CD4-positive, alpha-beta T cell (primary cell): ENCODE results near the gene CSNK2A1. TPM values are rescaled to one million over a fixed set of nuclear protein-coding genes. Genes with fewer than 3 reads are reported as not detected.

Experiments
- ATAC-seq: fragments of 200-7000 bp; cut with Tn5 transposase; one replicate; pipeline ENCODE4 v1.10.0; 2022; ENCODE audit warnings: mild to moderate bottlenecking; ENCODE audit not compliant: poor library complexity
- CTCF ChIA-PET: fragments of 350-600 bp; sonication (Branson Sonifier 250); formaldehyde crosslinking; loops from one replicate; lab custom pipeline; 2021; ENCODE audit warnings: antibody characterized with exemption, inconsistent platforms; lab: Charles Lee
- POLR2A ChIA-PET: fragments of 350-600 bp; sonication (Branson Sonifier 250); formaldehyde crosslinking; loops from one replicate; lab custom pipeline; 2021; ENCODE audit warnings: antibody characterized with exemption, inconsistent platforms; lab: Charles Lee
- DNase-seq, 14 experiments: peaks; one replicate each; pipeline ENCODE4 v3.0.0-alpha.2; 2013 to 2020; ENCODE audit warnings: mixed read lengths in 2 of 14
- H3K27ac ChIP-seq, 2 donors: one replicate each; pipeline versions ENCODE4 v1.5.1 to v1.7.0; 2013; ENCODE audit warnings: low read length in 2 of 2, low read depth in 1 of 2, mild to moderate bottlenecking in 1 of 2
- H3K27me3 ChIP-seq, 2 experiments: 1 replicate in 1 of 2; 2 replicates in 1 of 2; pipeline versions ENCODE4 v1.6.1 to v1.7.0; 2013; ENCODE audit warnings: low read length in 2 of 2, control low read depth in 1 of 2, mild to moderate bottlenecking in 1 of 2, moderate library complexity in 1 of 2; ENCODE audit not compliant: insufficient read depth in 2 of 2, control insufficient read depth in 1 of 2
- H3K36me3 ChIP-seq: one replicate; pipeline ENCODE4 v1.6.1; 2013; ENCODE audit warnings: low read length, control low read depth; ENCODE audit not compliant: insufficient read depth
- H3K4me1 ChIP-seq: one replicate; pipeline ENCODE4 v1.6.1; 2013; ENCODE audit warnings: low read length, control low read depth; ENCODE audit not compliant: insufficient read depth
- H3K4me3 ChIP-seq: one replicate; pipeline ENCODE4 v1.5.1; 2013; ENCODE audit warnings: mild to moderate bottlenecking, low read length, moderate library complexity
- H3K9me3 ChIP-seq, 2 experiments: 1 replicate in 1 of 2; 2 replicates in 1 of 2; pipeline versions ENCODE4 v1.6.1 to v1.7.0; 2013; ENCODE audit warnings: low read length in 2 of 2, mild to moderate bottlenecking in 2 of 2, control low read depth in 1 of 2, moderate library complexity in 1 of 2; ENCODE audit not compliant: control insufficient read depth in 1 of 2, insufficient read depth in 1 of 2
- H3K27ac Mint-ChIP-seq: one replicate; pipeline ENCODE4 v1.8.0; 2020; ENCODE audit warnings: mixed read lengths
- H3K27me3 Mint-ChIP-seq: one replicate; pipeline ENCODE4 v1.8.0; 2021; ENCODE audit warnings: mixed read lengths
- H3K36me3 Mint-ChIP-seq: one replicate; pipeline ENCODE4 v1.8.0; 2021; ENCODE audit warnings: low read depth, mixed read lengths
- H3K4me1 Mint-ChIP-seq: one replicate; pipeline ENCODE4 v1.8.0; 2021; ENCODE audit warnings: low read depth, mixed read lengths
- H3K4me3 Mint-ChIP-seq: one replicate; pipeline ENCODE4 v1.8.0; 2020; ENCODE audit warnings: mild to moderate bottlenecking, mixed read lengths
- H3K9me3 Mint-ChIP-seq: one replicate; pipeline ENCODE4 v1.8.0; 2020; ENCODE audit warnings: mixed read lengths
- CTCF ChIP-seq: fragments of 200-600 bp; IDR thresholded peaks from one replicate; pipeline ENCODE4 v1.8.0; 2022; ENCODE audit warnings: antibody characterized with exemption, mild to moderate bottlenecking
- intact Hi-C, 2 experiments: fragments of 100-400 bp; cut with DNase I in 1 of 2; cut with micrococcal nuclease in 1 of 2; formaldehyde crosslinking; loops; one replicate each; pipeline versions ENCODE4 v1.15.1 to v1.9.0; 2023 to 2025; cut with DNase I, micrococcal nuclease
- total RNA-seq, 174 experiments: library from RNA in 2 of 174; stranded (reverse) in 2 of 174; gene quantifications; one replicate each; pipeline ENCODE4 v1.2.3 and lab custom pipeline; 2021 to 2026

Gene CSNK2A1
- total RNA-seq, 2 experiments from 2014 or later = 55.5 to 56.9 TPM

- peaks cover 87% of the 10 kb centered on the region for H3K36me3 Mint-ChIP-seq
- Histone ChIP-seq H3K4me1 (no peaks in the 10 kb centered on the region), H3K27ac (no peak overlapping the region), H3K36me3 (peaks cover 63% of the 10 kb centered on the region), H3K4me3 (no peak overlapping the region), H3K9me3 (no peaks in the 10 kb centered on the region), H3K27me3 (no peaks in the 10 kb centered on the region)
- intact Hi-C loops = no loop called here
- ChIA-PET CTCF (no interaction called here), POLR2A (interaction anchor here (0.7 kb wide), 1 partner anchor 97 kb away, joined by 3 read pairs; no protein-coding TSS in a partner anchor)
- H3K27ac Mint-ChIP-seq = no peak overlapping the region
- no peaks in the 10 kb centered on the region for H3K27me3 Mint-ChIP-seq
- H3K4me1 Mint-ChIP-seq = peaks cover 6% of the 10 kb centered on the region
- H3K9me3 Mint-ChIP-seq = no peaks in the 10 kb centered on the region
- DNase-seq = no peak
- no peak for ATAC-seq
- no peak for TF ChIP-seq CTCF
- no peak overlapping the region for H3K4me3 Mint-ChIP-seq
These were observed 40.4 kb downstream of the CSNK2A1 start for GRCh38 chr20:503048-503737.

GRCh38 chr20:497979-498378 is 45.6 kb downstream of the CSNK2A1 start:
- Mint-ChIP-seq H3K27ac (no peak overlapping the region), H3K4me3 (no peak overlapping the region), H3K4me1 (no peaks in the 10 kb centered on the region), H3K36me3 (peaks cover 95% of the 10 kb centered on the region), H3K9me3 (no peaks in the 10 kb centered on the region), H3K27me3 (no peaks in the 10 kb centered on the region)
- Histone ChIP-seq H3K36me3 (peaks cover 71% of the 10 kb centered on the region), H3K4me3 (no peak overlapping the region), H3K4me1 (no peaks in the 10 kb centered on the region), H3K27ac (no peak overlapping the region), H3K9me3 (no peaks in the 10 kb centered on the region), H3K27me3 (no peaks in the 10 kb centered on the region)
- no peak for TF ChIP-seq CTCF
- ChIA-PET CTCF (no interaction called here), POLR2A (no interaction called here)
- ATAC-seq (no peak), DNase-seq (no peak)
- intact Hi-C loops = no loop called here

- no peak overlapping the region for H3K4me3 ChIP-seq
- TF ChIP-seq CTCF = no peak
- H3K4me1 Mint-ChIP-seq = no peaks in the 10 kb centered on the region
- no peak for ATAC-seq
- intact Hi-C loops = no loop called here
- no peaks in the 10 kb centered on the region for H3K9me3 Mint-ChIP-seq
- peaks cover 65% of the 10 kb centered on the region for H3K36me3 ChIP-seq
- H3K27ac ChIP-seq = no peak overlapping the region
- no peak overlapping the region for H3K27ac Mint-ChIP-seq
- H3K9me3 ChIP-seq = no peaks in the 10 kb centered on the region
- DNase-seq = no peak
- ChIA-PET CTCF (interaction anchor here (0.6 kb wide), 1 partner anchor 15 kb away, joined by 3 read pairs; no protein-coding TSS in a partner anchor), POLR2A (no interaction called here)
- H3K27me3 Mint-ChIP-seq = no peaks in the 10 kb centered on the region
- no peaks in the 10 kb centered on the region for H3K4me1 ChIP-seq
- no peaks in the 10 kb centered on the region for H3K27me3 ChIP-seq
- peaks cover 97% of the 10 kb centered on the region for H3K36me3 Mint-ChIP-seq
- no peak overlapping the region for H3K4me3 Mint-ChIP-seq
These were observed 47.4 kb downstream of the CSNK2A1 start for GRCh38 chr20:496126-496696.
